OCI-M2 (cell line): ENCODE results near the gene MBNL1.
"Not testable (repeated sequence)": the region's sequence is repeated elsewhere in the genome, so short reads cannot be mapped to it uniquely, and the experiment has no call there.

Source experiments
- DNase-seq: peaks from one replicate; lab custom pipeline; 2025; ENCODE audit not compliant: unreplicated experiment; lab: John Stamatoyannopoulos, UW

Gene MBNL1

DNA sequence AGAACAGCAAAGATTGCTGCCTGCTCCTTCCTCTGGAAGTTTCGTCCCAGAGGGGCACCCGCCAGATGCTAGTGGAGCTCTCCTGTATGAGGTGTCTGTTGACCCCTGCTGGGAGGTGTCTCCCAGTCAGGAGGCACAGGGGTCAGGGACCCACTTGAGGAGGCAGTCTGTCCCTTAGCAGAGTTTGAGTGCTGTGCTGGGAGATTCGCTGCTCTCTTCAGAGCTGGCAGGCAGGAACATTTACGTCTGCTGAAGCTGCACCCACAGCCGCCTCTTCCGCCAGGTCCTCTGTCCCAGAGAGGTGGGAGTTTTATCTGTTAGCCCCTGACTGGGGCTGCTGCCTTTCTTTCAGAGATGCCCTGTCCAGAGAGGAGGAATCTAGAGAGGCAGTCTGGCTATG, 103.9 kb downstream of the MBNL1 start:
- not testable (repeated sequence) for DNase-seq

- no peak for DNase-seq
These were observed 104.7 kb downstream of the MBNL1 start for GRCh38 chr3:152373379-152373778.

DNA sequence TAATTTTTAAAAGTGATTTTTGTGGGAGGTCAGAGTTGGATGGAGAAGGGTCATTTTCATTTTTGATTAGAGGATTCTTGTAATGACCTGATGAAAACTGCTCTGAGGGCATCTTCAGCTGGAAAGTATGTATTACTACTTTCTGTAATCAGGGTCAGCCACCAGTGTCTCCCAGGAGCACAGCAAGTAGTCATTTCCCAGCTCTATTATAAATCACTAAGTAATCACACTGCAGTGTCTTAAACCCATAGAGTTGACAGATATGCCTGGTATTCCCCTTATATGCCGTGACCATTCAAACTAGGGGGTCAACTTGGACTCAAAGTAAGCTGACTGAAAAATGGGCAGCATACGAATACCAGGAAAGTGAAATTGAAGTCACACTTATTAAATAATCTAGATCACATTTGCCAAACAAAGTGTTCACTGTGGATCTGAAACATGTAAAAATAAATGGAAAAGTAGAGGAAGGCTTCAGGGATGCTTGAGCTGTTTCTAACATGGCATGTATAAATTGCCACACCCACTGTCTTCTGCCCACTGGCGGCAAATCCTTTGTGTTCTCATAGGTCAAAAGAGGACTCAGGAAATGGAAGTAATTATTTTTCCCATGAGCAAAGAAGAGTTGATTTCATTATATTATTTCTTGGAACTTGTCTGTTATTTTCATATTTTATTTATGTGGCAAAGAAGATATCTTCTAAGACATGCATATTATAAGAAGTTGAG, 105.7 kb downstream of the MBNL1 start:
- DNase-seq = no peak

GRCh38 chr3:152375546-152375945, 106.8 kb downstream of the MBNL1 start:
- no peak for DNase-seq

- DNase-seq = no peak
These were observed 107.8 kb downstream of the MBNL1 start for GRCh38 chr3:152376351-152377183.

DNA sequence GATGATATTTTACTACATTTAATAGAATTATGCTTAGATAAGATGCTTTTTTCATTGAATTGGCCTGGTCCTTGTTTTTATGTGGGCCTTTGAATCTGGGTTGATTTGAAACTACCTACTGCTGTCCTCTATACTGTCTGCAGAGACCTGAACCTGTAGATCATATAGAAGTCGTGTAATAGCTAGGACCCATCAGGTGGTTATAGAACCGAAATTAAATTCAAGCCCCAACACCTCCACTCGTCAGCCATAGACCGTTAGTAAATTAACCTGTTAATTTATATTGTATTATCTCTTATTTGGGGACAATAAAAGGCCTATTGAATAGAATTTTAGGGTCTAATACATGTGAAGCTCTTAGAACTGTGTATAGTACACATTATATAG, 108.4 kb downstream of the MBNL1 start:
- DNase-seq = no peak

DNA sequence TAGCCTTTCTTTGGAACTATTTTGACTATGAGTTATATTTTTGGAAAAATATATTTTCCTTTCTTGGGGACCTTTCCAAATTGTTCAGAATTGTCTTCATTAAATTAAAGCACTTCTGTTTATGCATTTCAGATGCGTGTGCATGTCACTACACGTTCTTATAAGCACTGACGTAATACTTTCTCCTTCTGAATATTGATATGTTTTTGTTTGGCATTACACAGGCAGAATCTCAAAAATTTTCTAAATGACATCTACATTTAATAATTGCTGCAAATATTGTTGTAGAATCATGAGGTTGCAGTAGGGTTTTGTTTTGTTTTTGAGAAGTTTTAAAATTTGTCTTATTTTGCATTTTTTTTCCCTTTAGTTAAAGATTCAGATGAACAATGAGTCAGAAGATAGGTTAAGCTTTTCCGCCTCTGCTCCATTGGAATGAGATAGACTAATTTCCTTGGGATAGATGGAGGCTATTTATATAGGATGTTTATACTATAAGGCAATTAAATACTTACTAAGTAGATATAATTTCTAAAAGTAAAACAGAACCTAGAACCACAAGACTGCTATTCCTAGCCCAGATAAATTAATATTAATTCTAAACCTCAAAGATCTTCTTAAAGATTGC, 110.8 kb downstream of the MBNL1 start:
- no peak for DNase-seq

- DNase-seq = no peak
These were observed 111.3 kb downstream of the MBNL1 start for GRCh38 chr3:152380043-152380442.

DNA sequence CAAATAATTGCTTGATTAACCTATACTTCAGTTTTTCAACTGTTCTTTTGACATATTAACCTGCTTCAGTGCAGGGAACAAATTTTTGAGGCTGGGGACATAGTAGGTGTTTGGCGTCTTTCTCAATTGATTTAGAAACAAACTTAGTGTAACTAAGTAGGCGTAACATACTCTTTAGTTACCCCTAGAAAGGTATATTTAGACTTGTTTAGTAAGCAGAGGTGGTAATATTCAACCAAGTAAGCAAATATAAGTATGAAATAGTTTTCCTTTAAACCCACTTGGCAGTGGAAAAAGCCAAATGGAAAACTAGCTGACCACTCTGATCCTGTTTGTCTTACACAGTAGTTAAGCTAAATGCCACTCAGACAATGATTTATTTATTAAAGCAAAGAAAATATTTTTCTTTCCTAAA, 113.2 kb downstream of the MBNL1 start:
- no peak for DNase-seq

DNA sequence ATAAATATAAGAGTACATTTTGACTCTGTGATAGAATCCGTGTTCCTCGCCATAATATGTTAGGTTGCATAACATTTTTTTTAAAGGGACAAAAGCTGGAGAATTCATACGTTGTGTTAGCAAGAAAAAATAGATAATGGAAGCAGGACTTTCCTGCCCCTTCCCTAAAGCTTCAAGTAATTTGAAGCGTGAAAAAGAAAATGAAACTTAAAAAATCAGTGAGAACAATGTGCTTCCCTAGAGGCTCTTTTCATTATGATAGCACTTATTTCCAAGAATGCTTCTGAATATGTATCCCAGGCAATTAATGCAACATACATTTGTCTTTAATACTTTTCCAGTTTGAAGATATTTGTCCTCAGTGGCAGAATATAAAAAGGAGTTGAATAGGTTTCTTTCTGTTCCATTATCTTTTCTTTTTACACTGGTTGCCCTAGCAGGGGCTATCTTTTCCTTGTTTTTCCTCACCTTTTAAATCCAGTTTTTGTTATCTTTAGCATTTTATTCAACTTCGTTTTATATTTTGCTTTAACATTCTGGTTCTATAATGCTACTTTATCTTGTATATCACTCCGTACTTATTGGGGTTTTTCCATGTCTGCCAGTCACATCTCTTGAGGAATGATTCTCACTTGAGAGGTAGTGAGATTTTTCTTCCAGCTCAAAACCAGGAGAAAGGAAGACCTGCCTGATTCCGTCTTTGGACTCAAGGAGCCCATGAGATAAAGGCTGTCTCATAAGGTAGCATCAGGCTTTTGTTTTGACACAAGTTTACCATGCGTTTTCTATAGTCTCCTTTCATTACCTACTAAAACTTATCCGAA, 113.8 kb downstream of the MBNL1 start:
- no peak for DNase-seq

DNA sequence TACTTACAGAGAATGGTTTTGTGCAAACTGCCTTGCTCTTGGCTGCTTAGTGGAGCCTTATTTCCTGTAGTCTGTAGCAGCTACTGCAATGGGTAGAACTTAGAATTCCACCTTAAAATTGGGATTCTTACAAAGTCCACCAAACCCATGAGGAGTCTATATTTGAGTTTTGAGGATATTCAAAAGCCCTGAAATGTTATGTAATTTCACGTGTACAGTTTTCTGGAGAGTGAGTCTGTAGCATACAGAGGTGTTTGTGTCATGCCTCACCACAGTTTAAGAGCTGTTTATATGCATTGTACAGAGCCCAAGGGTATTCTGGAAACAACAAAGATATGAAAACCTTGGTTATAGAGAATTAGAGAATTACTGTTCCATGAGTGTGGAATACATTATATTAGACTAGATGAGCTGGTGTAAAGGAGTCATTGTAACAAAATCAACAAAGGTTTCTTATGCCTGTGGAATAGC, 114.4 kb downstream of the MBNL1 start:
- no peak for DNase-seq

GRCh38 chr3:152384412-152384811, 115.7 kb downstream of the MBNL1 start:
- DNase-seq = no peak

DNA sequence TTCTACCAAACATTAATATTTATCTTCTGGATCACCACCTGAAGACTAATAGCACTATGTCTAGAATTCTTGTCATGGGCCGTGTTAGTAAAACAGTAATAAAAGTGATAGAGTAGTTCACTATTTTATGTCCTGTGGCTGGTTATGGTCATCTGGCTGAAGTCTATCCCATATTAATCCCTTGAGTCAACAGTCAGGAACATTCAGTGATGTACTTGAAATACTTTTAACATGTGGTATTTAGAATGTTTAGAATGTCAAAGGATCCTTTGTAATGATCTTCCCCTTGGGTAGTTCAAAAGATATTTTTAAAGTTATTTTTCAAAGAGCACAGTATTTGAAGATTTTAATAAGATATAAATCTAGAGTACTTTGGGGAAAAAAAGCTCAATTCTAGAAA, 117.0 kb downstream of the MBNL1 start:
- no peak for DNase-seq

GRCh38 chr3:152386208-152386607, 117.5 kb downstream of the MBNL1 start:
- no peak for DNase-seq

DNA sequence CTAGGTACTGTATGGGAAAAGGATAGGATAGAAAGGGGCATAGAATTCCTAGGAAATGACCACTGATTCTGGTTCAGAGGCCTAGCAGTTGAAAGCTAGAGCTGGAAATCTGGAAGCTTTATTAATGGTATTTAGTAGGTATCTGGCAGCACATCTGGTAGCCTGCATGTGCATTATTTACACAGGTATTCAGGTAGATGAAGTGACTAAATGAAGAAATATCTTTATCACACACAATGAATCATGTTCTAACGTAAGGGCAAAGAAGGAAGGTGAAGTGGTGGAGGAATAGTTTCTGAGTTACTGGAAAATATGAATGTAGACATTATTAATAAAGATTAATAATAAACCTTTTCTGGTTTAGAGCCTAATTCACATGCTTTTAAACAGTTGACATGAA, 119.9 kb downstream of the MBNL1 start:
- DNase-seq = no peak

- DNase-seq = no peak
These were observed 120.7 kb downstream of the MBNL1 start for GRCh38 chr3:152389316-152389934.

DNA sequence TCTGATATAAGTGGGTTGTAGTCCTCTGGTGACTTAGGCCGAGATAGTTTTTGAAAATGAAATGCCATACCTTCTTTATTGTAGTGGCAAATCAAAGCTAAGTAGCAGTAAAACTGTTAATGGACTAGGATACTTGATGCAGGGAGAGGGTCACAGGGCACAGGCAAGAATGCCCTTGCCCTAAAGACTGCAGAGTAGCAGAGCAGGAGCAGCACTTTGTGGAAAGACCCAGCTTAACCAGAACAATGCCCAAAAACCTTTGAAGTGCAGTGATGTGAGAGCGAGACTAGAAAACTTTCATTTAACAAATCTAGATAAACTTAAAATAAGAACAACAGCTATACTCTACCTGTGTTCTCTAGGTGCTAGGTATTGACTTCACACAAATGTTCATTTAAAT, 121.9 kb downstream of the MBNL1 start:
- no peak for DNase-seq

GRCh38 chr3:152391671-152392070, 122.9 kb downstream of the MBNL1 start:
- DNase-seq = no peak

DNA sequence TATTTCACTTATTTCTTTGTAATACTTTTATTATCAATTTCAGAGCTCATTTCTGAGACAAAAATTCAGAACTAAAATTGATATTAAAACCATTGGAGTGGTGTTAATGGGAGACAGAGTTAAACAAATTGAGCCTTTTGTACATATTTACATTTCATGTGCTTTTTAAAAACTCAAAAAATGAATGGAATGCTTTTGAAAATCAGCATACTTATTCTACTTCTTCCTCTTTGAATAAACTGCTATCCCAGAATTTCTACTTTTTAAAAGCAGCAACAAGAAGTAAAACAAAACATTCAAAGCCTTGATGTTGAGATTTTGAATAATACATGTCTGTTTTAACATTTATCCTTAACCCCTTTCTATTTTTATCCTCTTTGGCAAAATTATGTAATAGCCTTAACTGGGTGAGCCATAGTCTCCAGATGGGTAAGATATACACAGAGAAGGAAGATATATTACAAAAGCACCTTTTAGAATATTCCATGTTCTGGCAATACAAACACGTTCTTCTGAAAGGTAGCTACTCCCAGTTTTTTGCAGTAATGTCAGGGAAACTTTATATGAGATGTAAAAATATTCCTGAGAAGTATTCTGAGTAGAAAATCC, 123.6 kb downstream of the MBNL1 start:
- DNase-seq = no peak

- no peak for DNase-seq
These were observed 125.5 kb downstream of the MBNL1 start for GRCh38 chr3:152394246-152394645.
